GM12878 (cell line): ENCODE results near the gene RFTN2.

ENCODE experiments used
- BACH1 ChIP-seq: fragments of 450-650 bp; IDR thresholded peaks from 2 replicates; pipeline ENCODE4 v1.6.1; 2017; ENCODE audit warnings: mild to moderate bottlenecking, borderline replicate concordance
- BRCA1 ChIP-seq: IDR thresholded peaks from 2 replicates; pipeline ENCODE4 v1.6.1; 2011; ENCODE audit warnings: low read depth, low read length, improper control_type of control experiment
- EZH2 ChIP-seq: IDR thresholded peaks from 2 replicates; pipeline ENCODE4 v1.6.1; 2012; ENCODE audit warnings: low read depth, mild to moderate bottlenecking, control low read depth, inconsistent platforms, low read length, borderline replicate concordance; ENCODE audit not compliant: control insufficient read depth
- HDAC6 ChIP-seq: fragments of 200-600 bp; sonication (generic); IDR thresholded peaks from one replicate; pipeline ENCODE4 v1.8.0; 2017; ENCODE audit warnings: antibody characterized with exemption; ENCODE audit not compliant: unreplicated experiment
- MEF2A ChIP-seq: IDR thresholded peaks from 2 replicates; pipeline ENCODE4 v1.6.1; 2011; ENCODE audit warnings: low read depth, mild to moderate bottlenecking, low read length, moderate library complexity; ENCODE audit not compliant: insufficient read depth
- POLR2A ChIP-seq: IDR thresholded peaks from 2 replicates; pipeline ENCODE4 v1.6.1; 2011; ENCODE audit warnings: low read depth, mild to moderate bottlenecking, low read length
- POLR2AphosphoS5 ChIP-seq: IDR thresholded peaks from 2 replicates; pipeline ENCODE4 v1.6.1; 2011; ENCODE audit warnings: mild to moderate bottlenecking, low read length, inconsistent platforms
- TAF1 ChIP-seq: IDR thresholded peaks from 2 replicates; pipeline ENCODE4 v1.6.1; 2011; ENCODE audit warnings: mild to moderate bottlenecking, low read depth, low read length, borderline replicate concordance
- TCF7 ChIP-seq: IDR thresholded peaks from 2 replicates; pipeline ENCODE4 v1.6.1; 2014; ENCODE audit warnings: antibody characterized with exemption, borderline replicate concordance
- ZNF384 ChIP-seq: IDR thresholded peaks from 2 replicates; pipeline ENCODE4 v1.6.1; 2012; ENCODE audit warnings: low read depth, mild to moderate bottlenecking, low read length, improper control_type of control experiment, borderline replicate concordance
- TF ChIP-seq, protein P1 (sequence below), 3 experiments: IDR thresholded peaks in 2 of 3; conservative IDR thresholded peaks in 1 of 3; 2 replicates each; pipeline ENCODE4 v1.5.1; 2011; ENCODE audit warnings: low read depth in 3 of 3, low read length in 3 of 3, mild to moderate bottlenecking in 3 of 3, control low read depth in 2 of 3, moderate library complexity in 2 of 3, inconsistent platforms in 1 of 3, mixed read lengths in 1 of 3; ENCODE audit not compliant: control insufficient read depth in 2 of 3, insufficient read depth in 1 of 3; ENCODE audit errors: extremely low read depth in 1 of 3
- TF ChIP-seq, protein P2 (sequence below): IDR thresholded peaks from 2 replicates; pipeline ENCODE4 v1.6.1; 2011; ENCODE audit warnings: borderline replicate concordance, low read depth, mild to moderate bottlenecking, moderate library complexity, mixed read lengths, low read length; ENCODE audit not compliant: insufficient read depth; ENCODE audit errors: extremely low read length

DNA sequence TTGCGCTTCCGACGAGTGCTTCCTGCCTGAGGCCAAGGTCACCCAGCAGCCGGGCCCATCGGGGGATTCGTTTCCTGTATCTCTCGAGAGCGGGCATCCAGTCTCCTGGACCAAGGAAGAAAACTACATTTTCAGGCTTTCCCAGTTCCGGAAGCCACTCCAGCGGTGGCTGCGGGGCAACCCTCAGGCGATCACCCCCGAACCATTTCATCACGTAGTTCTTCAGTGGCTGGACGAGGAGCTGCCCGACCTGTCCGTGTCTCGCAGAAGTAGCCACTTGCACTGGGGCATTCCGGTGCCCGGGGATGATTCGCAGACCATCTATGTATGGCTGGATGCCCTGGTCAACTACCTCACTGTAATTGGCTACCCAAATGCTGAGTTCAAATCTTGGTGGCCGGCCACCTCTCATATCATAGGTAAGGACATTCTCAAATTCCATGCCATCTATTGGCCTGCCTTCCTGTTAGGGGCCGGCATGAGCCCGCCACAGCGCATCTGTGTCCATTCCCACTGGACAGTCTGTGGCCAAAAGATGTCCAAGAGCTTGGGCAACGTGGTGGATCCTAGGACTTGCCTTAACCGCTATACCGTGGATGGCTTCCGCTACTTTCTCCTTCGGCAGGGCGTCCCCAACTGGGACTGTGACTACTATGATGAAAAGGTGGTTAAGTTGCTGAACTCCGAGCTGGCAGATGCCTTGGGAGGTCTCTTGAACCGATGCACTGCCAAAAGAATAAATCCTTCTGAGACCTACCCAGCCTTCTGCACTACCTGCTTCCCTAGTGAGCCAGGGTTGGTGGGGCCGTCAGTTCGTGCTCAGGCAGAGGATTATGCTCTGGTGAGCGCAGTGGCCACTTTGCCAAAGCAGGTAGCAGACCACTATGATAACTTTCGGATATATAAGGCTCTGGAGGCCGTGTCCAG lies 30.8 kb upstream of the RFTN2 start:
- TF ChIP-seq TAF1: no peak
- TF ChIP-seq, protein P1, sequence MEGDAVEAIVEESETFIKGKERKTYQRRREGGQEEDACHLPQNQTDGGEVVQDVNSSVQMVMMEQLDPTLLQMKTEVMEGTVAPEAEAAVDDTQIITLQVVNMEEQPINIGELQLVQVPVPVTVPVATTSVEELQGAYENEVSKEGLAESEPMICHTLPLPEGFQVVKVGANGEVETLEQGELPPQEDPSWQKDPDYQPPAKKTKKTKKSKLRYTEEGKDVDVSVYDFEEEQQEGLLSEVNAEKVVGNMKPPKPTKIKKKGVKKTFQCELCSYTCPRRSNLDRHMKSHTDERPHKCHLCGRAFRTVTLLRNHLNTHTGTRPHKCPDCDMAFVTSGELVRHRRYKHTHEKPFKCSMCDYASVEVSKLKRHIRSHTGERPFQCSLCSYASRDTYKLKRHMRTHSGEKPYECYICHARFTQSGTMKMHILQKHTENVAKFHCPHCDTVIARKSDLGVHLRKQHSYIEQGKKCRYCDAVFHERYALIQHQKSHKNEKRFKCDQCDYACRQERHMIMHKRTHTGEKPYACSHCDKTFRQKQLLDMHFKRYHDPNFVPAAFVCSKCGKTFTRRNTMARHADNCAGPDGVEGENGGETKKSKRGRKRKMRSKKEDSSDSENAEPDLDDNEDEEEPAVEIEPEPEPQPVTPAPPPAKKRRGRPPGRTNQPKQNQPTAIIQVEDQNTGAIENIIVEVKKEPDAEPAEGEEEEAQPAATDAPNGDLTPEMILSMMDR (IDR thresholded peaks at IDR 0.05 in 2 of 3, conservative IDR thresholded peaks at IDR 0.05 in 1 of 3; ENCODE audit: control insufficient read depth in 2 of 3, extremely low read depth in 1 of 3, insufficient read depth in 1 of 3, low read depth in 3 of 3, low read length in 3 of 3): no peak
- no peak for TF ChIP-seq TCF7
- TF ChIP-seq BRCA1: no peak
- no peak for TF ChIP-seq HDAC6
- TF ChIP-seq EZH2: no peak
- TF ChIP-seq POLR2AphosphoS5: no peak
- no peak for TF ChIP-seq BACH1
- TF ChIP-seq, protein P2, sequence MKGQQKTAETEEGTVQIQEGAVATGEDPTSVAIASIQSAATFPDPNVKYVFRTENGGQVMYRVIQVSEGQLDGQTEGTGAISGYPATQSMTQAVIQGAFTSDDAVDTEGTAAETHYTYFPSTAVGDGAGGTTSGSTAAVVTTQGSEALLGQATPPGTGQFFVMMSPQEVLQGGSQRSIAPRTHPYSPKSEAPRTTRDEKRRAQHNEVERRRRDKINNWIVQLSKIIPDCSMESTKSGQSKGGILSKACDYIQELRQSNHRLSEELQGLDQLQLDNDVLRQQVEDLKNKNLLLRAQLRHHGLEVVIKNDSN: no peak
- TF ChIP-seq POLR2A: no peak
- no peak for TF ChIP-seq ZNF384
- TF ChIP-seq MEF2A: no peak
